WERI-Rb-1 (cell line): ENCODE results near the gene PAN3.

ENCODE experiments used
- DNase-seq: peaks from one replicate; pipeline ENCODE4 v3.0.0-alpha.2; 2020
- H3K27ac ChIP-seq: fragments of 250-450 bp; sonication (Bioruptor Pico); 2 replicates; pipeline ENCODE4 v1.5.1; 2020; ENCODE audit warnings: mild to moderate bottlenecking, moderate library complexity
- H3K27me3 ChIP-seq: fragments of 250-450 bp; sonication (Bioruptor Pico); 2 replicates; pipeline ENCODE4 v1.5.1; 2021; ENCODE audit warnings: mild to moderate bottlenecking, low read depth, moderate library complexity; ENCODE audit not compliant: insufficient read depth, severe bottlenecking
- H3K36me3 ChIP-seq: fragments of 250-450 bp; sonication (Bioruptor Pico); 2 replicates; pipeline ENCODE4 v1.5.1; 2020; ENCODE audit warnings: mild to moderate bottlenecking, moderate library complexity
- H3K4me3 ChIP-seq: 2 replicates; pipeline ENCODE4 v1.5.1; 2011; ENCODE audit warnings: low read depth, mild to moderate bottlenecking, control low read depth, low read length
- H3K9me3 ChIP-seq: fragments of 250-450 bp; sonication (Bioruptor Pico); 2 replicates; pipeline ENCODE4 v1.5.1; 2021; ENCODE audit warnings: mild to moderate bottlenecking, moderate library complexity; ENCODE audit not compliant: severe bottlenecking
- CTCF ChIP-seq: IDR thresholded peaks from 2 replicates; pipeline ENCODE4 v1.5.1; 2011; ENCODE audit warnings: low read depth, mild to moderate bottlenecking, control low read depth, inconsistent platforms, low read length

The PAN3 gene

DNA sequence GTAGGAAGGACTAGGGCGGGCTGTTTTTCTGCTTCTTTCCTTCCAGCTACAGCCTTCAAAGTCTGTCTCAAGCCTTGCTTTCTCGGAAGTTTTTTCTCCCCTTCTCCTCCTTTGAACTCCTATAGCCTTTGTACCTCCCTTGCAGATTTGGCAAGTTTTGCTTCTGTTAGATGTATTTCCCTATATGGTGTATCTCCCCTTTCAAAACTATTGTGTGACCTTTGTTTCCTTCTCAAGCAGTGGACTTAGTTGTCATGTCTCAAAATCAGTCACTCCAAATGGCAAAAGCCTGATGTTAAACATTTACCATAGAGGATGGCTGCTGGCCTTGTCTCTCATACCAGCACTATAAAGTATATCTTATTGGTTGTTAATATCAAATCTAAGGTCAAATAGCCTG lies 203.9 kb downstream of the PAN3 start:
- no peak for DNase-seq
- H3K27me3 ChIP-seq = no peaks in the 10 kb centered on the region
- H3K9me3 ChIP-seq = no peaks in the 10 kb centered on the region
- H3K27ac ChIP-seq = no peak overlapping the region
- TF ChIP-seq CTCF = no peak
- H3K36me3 ChIP-seq = no peaks in the 10 kb centered on the region
- H3K4me3 ChIP-seq = no peak overlapping the region

DNA sequence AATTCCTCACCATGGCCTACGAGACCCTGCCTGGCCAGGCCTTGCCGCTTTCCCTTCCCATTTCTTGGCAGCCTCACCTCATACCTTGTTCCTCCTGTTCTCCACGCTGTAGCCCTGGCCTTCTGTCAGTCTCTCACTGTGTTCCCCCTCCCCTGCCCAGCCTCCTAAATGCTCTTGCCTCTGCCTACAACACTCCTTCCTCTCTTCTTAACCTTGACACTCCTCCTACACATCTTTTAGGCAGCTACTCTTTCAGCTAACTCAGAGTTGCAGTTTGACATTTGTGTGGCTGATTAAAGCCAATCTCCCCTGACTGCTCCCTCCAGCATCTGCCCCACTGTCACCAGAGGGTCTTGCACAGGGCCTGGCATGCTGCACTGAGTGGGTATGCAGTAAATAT lies 205.8 kb downstream of the PAN3 start:
- no peak overlapping the region for H3K27ac ChIP-seq
- H3K27me3 ChIP-seq = no peaks in the 10 kb centered on the region
- no peak for TF ChIP-seq CTCF
- H3K9me3 ChIP-seq = no peaks in the 10 kb centered on the region
- no peak overlapping the region for H3K4me3 ChIP-seq
- H3K36me3 ChIP-seq = no peaks in the 10 kb centered on the region
- no peak for DNase-seq
